Body of pancreas (tissue), 4 donors: ENCODE measurements around the gene CFAP54. TPM values are rescaled to one million over a fixed set of nuclear protein-coding genes. Genes with fewer than 3 reads are reported as not detected.

Experiments used
- ATAC-seq: fragments of 150-250 bp; one replicate; pipeline ENCODE4 v1.9.1; 2016
- DNase-seq, 4 donors: peaks; one replicate each; pipeline ENCODE4 v3.0.0-alpha.2; 2019
- H3K27ac ChIP-seq, 4 donors: fragments of 200-600 bp; sonication (generic); 1 replicate in 3 of 4; 2 replicates in 1 of 4; pipeline versions ENCODE4 v1.5.1 to v1.6.1; 2016 to 2019; ENCODE audit warnings: mild to moderate bottlenecking in 1 of 4, mixed read lengths in 1 of 4, moderate library complexity in 1 of 4
- H3K27me3 ChIP-seq, 2 donors: fragments of 200-600 bp; sonication (generic); one replicate each; pipeline ENCODE4 v1.6.0; 2016; ENCODE audit warnings: mild to moderate bottlenecking in 1 of 2
- H3K36me3 ChIP-seq, 2 donors: fragments of 200-600 bp; sonication (generic); replicated peaks in 1 of 2; 2 replicates each; pipeline ENCODE4 v1.5.1; 2016; ENCODE audit warnings: low read depth in 2 of 2; ENCODE audit not compliant: insufficient read depth in 1 of 2
- H3K4me1 ChIP-seq: fragments of 200-600 bp; sonication (generic); one replicate; pipeline ENCODE4 v1.6.0; 2016
- H3K4me3 ChIP-seq, 2 donors: fragments of 200-600 bp; sonication (generic); 1 replicate in 1 of 2; 2 replicates in 1 of 2; pipeline ENCODE4 v1.5.1; 2016 to 2019
- H3K9me3 ChIP-seq, 3 donors: fragments of 200-600 bp; sonication (generic); 1 replicate in 2 of 3; 2 replicates in 1 of 3; pipeline ENCODE4 v1.5.1; 2016
- CTCF ChIP-seq, 7 experiments: fragments of 450-650 bp in 4 of 7; fragments of 200-600 bp in 3 of 7; sonication (generic) in 3 of 7; IDR thresholded peaks; one replicate each; pipeline ENCODE4 v1.5.1; 2016 to 2019; ENCODE audit warnings: antibody characterized with exemption in 7 of 7
- POLR2A ChIP-seq, 3 donors: fragments of 450-650 bp; IDR thresholded peaks; one replicate each; pipeline ENCODE4 v1.6.1; 2016; ENCODE audit warnings: antibody characterized with exemption in 3 of 3, mild to moderate bottlenecking in 2 of 3
- WGBS, 2 donors: methylation state at CpG; one replicate each; pipeline ENCODE4 v1.1.5; 2017; 5-methylcytosine and 5-hydroxymethylcytosine counted together
- intact Hi-C: fragments of 100-400 bp; cut with DNase I; formaldehyde crosslinking; loops from one replicate; pipeline ENCODE4 v1.15.1; 2023
- total RNA-seq, 2 donors: library from RNA; depleted of rRNA; stranded (reverse); fragments of >200 nt; gene quantifications; one replicate each; pipeline ENCODE4 v1.1.0, GENCODE V29; 2016

Gene CFAP54
- total RNA-seq, 2 donors from 2014 or later = 0.52 TPM; not detected in 1

- Histone ChIP-seq H3K27me3 (no peaks in the 10 kb centered on the region), H3K27ac (peak overlapping the region in 2 of 4 donors; percentile 6 to 56), H3K36me3 (no peaks in the 10 kb centered on the region), H3K4me3 (no peak overlapping the region), H3K4me1 (no peaks in the 10 kb centered on the region), H3K9me3 (no peaks in the 10 kb centered on the region)
- 37 to 52% methylated on average over 5 of the region's 5 CpGs for WGBS, 2 donors
- ATAC-seq (peak; percentile 60), DNase-seq (peak in 3 of 4 donors; percentile 17 to 31 (median 19))
- no peak for TF ChIP-seq POLR2A (IDR thresholded peaks at IDR 0.05)
- TF ChIP-seq CTCF (IDR thresholded peaks at IDR 0.05) = no peak
- intact Hi-C loops = loop anchor here (10.0 kb wide), 1 partner anchor 296 kb away; no protein-coding TSS in a partner anchor
These were observed 11.9 kb downstream of the CFAP54 start for GRCh38 chr12:96501133-96501761.

GRCh38 chr12:96501908-96502307 lies 12.5 kb downstream of the CFAP54 start:
- peak overlapping the region in 1 of 4 donors; percentile 56 for H3K27ac ChIP-seq
- ATAC-seq = no peak
- H3K4me3 ChIP-seq = no peak overlapping the region
- no peak for TF ChIP-seq POLR2A (IDR thresholded peaks at IDR 0.05)
- no peak for TF ChIP-seq CTCF (IDR thresholded peaks at IDR 0.05)
- no peaks in the 10 kb centered on the region for H3K4me1 ChIP-seq
- DNase-seq = no peak
- no peaks in the 10 kb centered on the region for H3K36me3 ChIP-seq
- intact Hi-C loops = loop anchor here (10.0 kb wide), 1 partner anchor 297 kb away; no protein-coding TSS in a partner anchor
- H3K9me3 ChIP-seq = no peaks in the 10 kb centered on the region
- no peaks in the 10 kb centered on the region for H3K27me3 ChIP-seq

GRCh38 chr12:96502477-96502876 lies 13.1 kb downstream of the CFAP54 start:
- Histone ChIP-seq H3K9me3 (no peaks in the 10 kb centered on the region), H3K27me3 (no peaks in the 10 kb centered on the region), H3K4me1 (no peaks in the 10 kb centered on the region), H3K36me3 (no peaks in the 10 kb centered on the region), H3K4me3 (no peak overlapping the region), H3K27ac (no peak overlapping the region)
- DNase-seq (no peak), ATAC-seq (no peak)
- intact Hi-C loops = loop anchor here (10.0 kb wide), 1 partner anchor 298 kb away; no protein-coding TSS in a partner anchor
- no peak for TF ChIP-seq POLR2A (IDR thresholded peaks at IDR 0.05)
- no peak for TF ChIP-seq CTCF (IDR thresholded peaks at IDR 0.05)

GRCh38 chr12:96502949-96503532 lies 13.7 kb downstream of the CFAP54 start:
- no peaks in the 10 kb centered on the region for H3K4me1 ChIP-seq
- H3K36me3 ChIP-seq = no peaks in the 10 kb centered on the region
- H3K27ac ChIP-seq = no peak overlapping the region
- intact Hi-C loops = loop anchor here (10.0 kb wide), 1 partner anchor 298 kb away; no protein-coding TSS in a partner anchor
- no peaks in the 10 kb centered on the region for H3K9me3 ChIP-seq
- DNase-seq (no peak), ATAC-seq (no peak)
- 75 to 77% methylated on average over 6 of the region's 6 CpGs for WGBS, 2 donors
- H3K27me3 ChIP-seq = no peaks in the 10 kb centered on the region
- TF ChIP-seq CTCF (IDR thresholded peaks at IDR 0.05) = no peak
- no peak for TF ChIP-seq POLR2A (IDR thresholded peaks at IDR 0.05)
- no peak overlapping the region for H3K4me3 ChIP-seq
